ENCODE data around the gene ETNK2.

ETNK2 gene

GRCh38 chr1:204174958-204175357 is 23.1 kb upstream of the ETNK2 start:
- no peak for DNase-seq

GRCh38 chr1:204172404-204173029 is 20.7 kb upstream of the ETNK2 start:
- DNase-seq = no peak

DNA sequence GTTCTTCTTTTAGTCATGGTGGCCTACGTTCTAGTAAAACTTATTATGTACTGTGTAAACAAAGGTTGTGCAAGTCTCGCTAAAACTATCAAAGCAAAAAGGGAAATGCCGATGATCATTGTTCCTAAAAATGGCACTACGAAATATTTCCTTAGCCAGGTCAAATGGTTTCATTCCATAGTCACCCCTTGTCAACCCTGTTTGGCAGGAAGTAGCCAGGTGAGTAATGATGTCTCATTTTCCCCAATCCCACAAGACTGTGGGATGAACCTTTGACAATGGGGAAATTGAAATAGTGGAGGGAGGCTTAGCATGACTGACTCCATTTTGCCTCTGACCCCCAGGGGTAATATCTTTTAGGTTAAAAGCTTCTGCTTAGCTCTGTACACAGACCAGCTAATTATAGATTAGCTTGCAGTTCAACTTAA is 19.9 kb upstream of the ETNK2 start:
- DNase-seq = no peak

GRCh38 chr1:204170494-204171155 is 18.8 kb upstream of the ETNK2 start:
- no peak for DNase-seq

DNA sequence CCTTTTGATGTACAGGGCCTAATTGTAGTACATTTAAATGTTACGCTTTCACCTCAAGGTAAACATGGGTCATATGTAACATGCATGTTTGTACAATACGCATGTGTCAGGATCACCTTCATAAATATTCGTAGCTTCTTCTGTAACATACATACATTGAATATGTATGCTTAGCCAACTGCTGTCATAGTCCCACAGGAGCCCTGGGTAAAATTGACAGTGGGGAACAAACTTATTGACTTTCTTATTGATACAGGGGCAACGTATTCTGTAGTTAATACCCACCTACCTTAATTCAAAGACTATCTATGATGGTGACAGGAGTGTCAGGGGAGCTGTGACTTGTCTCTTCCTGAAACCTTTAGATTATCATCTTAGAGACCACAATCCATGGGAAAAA is 18.0 kb upstream of the ETNK2 start:
- DNase-seq = no peak

DNA sequence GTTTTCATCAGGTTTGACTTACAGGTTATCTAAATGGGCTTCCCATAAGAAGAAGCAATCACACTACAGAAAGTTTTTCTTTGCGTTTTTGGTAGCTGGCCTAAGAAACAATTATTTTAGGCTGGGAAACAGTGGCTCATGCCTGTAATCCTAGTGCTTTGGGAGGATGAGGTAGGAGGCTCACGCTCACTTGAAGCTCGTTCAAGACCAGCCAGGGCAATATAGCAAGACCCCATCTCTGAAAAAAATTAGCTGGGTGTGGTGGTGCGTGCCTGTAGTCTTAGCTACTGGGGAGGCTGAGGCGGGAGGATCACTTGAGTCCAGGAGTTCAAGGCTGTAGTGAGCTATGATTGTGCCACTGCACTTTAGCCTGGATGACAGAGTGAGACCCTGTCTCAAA is 15.9 kb upstream of the ETNK2 start:
- DNase-seq = no peak

DNA sequence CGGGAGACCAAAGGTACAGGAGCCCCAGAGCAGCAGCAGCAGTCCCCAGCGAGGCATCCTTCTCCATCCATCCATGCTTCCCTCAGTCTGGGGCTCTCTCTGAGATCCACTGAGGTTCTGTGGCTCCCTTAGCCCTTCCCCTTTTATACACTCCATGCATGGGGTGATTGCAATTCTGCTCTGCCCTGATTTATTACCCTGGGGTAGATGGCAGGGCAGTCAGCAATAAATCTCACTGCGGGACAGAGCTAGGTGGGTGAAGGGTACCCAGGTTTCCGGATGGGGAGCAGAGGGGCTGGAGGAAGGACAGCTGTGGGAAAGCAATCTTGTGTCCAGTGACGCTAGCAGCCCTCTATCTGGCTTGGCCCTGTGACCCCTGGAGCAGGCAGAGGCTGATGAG is 14.4 kb upstream of the ETNK2 start, which contains the start of gene REN:
TSS of gene REN (minus strand) at position 119 of the 400 bp plus-strand sequence. CDS start at position 75, 44 bp downstream.
- no peak for DNase-seq

- DNase-seq = peak; percentile 71
These were observed 10.7 kb upstream of the ETNK2 start for GRCh38 chr1:204162494-204163074.

DNA sequence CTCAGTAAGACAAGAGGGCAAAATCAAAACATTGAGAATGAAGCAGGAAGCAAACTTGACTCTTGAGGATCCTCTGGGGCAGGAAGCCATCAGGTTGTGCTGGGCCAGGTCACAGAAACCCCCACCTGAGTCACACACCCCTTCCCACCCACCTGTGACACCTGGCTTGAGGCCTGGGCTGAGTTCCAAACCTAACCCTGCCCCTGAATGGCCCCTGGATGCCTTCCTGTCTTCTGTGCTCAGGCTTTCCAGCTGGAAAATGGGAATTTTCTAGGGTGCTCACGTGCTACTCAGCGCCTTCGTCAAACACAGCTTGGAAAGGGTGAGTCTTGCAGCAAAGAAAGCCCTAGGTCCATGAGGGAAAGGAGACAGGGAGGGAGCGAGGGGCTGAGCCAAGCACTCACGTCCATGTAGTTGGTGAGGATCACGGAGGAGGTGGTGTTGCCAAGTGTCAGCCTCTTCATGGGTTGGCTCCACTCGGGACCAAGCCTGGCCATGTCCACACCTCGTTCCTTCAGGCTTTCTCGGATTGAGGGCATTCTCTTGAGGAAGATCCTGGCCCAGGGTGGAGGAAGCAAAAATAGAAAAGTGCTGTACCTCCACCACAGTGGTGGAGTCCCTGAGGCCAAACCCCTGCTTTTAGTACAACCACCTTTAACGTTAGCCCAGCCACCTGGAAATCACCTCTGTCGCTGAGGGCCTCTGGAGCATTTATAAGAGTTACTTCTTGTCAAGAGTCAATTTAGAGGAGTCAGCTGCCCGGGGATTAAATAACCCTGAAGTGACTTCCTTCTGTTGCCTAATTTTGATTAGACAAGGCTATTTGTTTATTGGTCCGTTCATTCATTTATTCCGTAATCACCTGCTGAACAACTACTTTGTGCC is 10.0 kb upstream of the ETNK2 start:
- DNase-seq = no peak

GRCh38 chr1:204157962-204158361 is 6.1 kb upstream of the ETNK2 start:
- DNase-seq = no peak

DNA sequence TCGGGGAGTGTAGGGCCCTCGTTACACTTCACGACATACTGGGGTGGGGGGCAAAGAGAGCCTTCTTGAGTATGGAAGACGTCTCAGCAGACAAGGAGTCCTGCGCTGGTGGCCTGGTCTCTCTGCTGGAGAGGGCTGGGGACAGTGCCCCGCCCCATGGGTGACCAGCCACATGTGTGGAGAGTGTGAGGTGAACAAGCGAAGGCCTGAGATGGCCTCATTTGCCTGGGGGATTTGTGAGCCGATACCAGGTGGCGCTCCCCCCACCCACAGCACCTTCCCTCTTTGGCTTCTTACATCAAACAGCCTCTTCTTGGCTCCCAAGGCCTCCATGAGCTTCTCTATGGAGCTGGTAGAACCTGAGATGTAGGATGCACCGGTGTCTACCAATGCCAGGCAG is 4.0 kb upstream of the ETNK2 start:
- no peak for DNase-seq

- DNase-seq = no peak
These were observed 2.9 kb upstream of the ETNK2 start for GRCh38 chr1:204154568-204155255.

DNA sequence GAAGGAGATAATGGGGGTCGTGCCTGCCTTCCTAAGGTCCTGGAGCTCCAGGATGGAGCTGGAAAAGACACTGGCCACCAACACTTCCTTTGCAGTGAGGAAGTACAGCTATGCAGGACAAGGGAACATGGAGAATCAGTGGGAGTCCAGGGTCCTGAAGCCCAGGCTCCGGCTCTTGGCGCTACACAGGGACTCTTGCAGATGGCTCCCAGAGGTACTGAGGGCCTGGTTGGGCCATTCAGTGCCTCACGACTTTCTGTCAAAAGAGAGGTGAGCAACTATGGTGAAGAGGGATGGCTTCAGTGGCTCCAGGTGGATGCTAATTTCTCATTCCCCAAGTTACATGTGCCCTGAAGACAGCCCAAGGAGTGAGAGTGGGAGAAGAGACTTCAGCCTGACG is 1.8 kb upstream of the ETNK2 start:
- no peak for DNase-seq

DNA sequence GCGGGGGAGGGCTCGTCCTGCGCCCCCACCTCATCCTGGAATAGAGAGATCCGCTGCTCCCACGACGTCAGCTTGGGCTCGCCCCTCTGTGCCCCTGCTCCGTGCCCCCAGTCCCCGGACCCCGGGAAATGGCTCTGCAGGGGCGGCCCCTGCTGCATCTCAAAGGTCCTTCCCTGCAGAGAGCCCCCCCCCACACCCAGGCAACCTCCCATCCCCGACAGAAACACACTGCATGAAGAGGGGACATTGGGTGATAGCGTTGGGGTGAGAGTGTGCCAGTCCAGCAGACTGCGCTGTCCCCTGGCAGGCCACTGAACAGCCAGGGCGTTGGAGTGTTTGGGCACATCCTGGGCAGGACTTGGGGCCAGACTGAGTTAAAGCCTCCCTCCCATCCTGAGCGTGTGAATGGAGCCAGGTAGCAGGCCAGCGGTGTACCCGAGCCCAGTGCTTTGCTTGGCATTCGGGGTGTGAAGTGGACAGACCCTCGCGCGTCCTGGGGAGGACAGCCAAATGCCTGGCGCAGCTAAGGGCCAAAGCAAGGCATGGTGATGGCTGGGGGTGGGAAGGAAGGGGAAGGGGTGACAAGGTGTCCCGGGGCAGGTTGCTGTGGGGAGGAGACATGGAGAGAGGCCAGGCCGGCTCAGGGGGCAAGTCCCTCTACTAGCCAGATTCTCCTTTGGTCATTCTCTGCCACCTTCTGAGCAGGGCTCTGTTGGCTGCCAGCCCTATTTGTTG is 633 bp upstream of the ETNK2 start:
- DNase-seq = no peak

DNA sequence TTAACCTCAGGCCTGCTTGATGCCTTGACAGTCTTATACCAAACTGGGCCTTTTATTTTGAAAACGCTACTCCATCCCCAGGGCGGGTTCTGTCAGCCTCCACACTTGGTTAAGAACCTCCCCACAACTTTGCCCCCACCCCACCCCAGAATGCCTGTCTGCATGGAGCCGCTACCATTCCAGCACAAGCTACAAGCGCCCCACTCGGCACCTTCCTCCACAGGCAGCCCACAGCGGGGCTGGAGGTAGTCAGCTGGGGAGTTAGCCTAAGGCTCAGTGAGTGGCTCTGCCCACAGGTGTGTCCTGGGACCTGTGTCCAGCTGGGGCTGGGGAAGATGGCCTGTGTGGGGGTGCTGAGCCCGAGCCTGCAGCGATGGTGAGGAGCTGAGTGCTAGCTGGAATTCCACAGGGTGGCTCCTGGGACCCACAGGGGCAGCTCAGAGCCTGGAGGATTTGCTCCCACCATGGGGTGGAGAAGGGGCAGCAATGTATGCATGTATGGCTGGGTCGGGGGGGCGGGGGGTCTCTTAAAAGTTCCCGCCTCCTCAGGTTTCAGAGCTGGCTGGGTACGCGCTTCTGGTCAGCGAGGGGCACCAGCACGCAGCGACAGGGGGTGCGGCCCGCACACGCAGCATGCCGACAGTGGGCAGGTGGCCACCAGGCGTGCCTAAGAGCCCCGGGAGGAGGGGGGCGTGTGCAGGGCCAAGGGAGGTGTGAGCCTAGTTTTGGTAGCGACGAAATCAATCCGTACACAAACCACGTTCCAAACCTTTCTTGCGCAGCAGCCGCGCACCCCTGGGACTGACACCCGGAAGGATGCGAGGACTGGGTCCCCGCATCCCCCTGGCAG is 917 bp downstream of the ETNK2 start:
- no peak for DNase-seq

- no peak for DNase-seq
These were observed 1.9 kb downstream of the ETNK2 start for GRCh38 chr1:204149635-204150565.

DNA sequence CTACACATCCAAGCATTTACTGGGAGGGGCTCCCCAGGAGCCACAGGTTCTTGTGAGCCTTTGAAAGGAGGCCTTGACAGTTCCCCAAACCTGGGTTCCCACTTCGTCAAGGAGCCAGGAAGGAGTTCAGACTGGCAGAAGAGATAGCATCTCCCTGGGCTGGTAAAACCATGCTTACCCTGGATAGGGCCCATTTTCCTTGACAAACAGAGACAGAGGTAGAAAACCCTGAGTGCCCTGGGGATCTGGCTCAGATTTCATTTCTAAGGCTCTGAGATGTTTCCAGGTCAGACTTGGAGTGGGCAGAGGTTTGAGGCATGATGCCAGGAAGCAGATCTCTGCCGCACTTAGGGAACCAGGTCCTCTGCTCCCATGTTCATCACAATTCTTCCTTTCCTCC is 2.7 kb downstream of the ETNK2 start:
- no peak for DNase-seq

DNA sequence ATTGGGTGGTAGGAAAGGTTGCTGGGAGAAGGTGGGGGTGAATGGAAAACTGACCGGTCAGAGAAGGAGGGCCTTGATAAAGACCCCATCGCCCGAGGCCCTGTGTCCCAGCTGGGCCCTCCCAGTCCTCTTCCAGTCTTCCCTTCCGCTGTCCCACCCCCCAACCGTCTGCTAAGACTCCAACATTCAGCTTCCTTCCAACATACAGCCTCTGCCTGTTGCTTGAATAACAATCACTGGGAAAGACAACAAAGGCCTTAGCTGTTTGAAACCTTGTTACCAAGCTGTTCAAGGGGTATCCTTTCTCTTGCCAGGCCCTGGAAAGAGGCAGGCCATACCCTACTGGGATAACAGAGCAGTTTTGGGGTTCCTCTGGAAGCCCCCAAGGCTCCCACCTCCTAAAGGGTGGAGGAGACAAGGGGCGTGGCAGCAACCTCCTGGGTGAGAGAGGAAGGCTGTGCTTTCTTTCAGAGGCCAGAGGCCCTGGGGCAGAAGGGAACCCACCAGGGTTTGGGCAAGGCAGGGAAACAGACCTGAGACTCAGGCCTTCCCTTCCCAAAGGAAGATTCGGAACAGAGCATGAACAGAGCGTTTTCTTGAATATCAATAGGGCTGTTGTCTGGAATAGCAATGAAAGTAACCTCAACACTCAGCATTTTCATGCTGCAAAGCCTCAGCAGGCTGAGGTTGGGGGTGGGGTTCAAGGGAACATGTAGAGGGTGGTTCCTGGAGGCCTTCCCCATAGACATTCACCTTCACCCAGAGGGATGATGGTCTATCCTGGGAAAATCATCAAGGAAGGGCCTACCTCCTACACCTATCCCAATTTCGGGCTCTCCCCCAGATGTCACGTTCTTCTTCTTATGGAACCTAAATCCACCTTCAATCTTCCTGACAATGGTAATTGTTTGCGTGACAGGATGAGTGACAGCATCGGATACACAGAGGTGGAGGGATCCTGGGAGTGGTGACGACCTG is 4.1 kb downstream of the ETNK2 start:
- no peak for DNase-seq

DNA sequence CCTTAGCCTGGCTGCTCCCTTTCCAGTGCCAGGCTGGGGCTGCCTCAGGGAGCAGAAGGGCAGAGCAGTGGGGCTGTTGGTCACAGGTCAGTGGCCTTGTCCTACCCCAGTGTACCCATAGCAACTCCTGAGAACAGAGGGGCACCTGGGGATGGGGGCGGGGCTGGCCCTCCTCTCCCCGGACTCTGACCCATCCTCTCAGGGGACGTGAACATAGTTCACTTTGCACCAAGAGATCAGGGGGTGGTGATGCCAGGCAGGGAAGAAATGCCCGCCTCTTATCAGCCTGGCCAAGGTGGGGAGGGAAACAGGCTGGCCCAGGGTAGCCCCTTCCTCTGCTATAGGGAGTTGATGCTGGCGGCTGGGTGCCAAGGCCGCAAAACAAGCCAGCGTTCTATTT is 4.9 kb downstream of the ETNK2 start:
- no peak for DNase-seq

Measured in CD4-positive, alpha-beta T cell treated with Interleukin-15 for 1 hour (primary cell).